Neuronal stem cell (in vitro differentiated cells): Measurements from ENCODE around the gene CFAP97D2.

Source experiments
- DNase-seq: peaks from one replicate; pipeline ENCODE4 v3.0.0-alpha.2; 2013; ENCODE audit warnings: low spot score
- H2AFZ ChIP-seq: one replicate; pipeline ENCODE4 v1.6.1; 2013; ENCODE audit warnings: mild to moderate bottlenecking, low read length, inconsistent platforms
- H2AK5ac ChIP-seq: 2 replicates; pipeline ENCODE4 v1.6.1; 2013; ENCODE audit warnings: low read depth, mild to moderate bottlenecking, inconsistent platforms, low read length, moderate library complexity, mixed read lengths
- H2BK120ac ChIP-seq: 2 replicates; pipeline ENCODE4 v1.6.1; 2013; ENCODE audit warnings: low read depth, mild to moderate bottlenecking, inconsistent platforms, low read length, moderate library complexity, mixed read lengths
- H2BK12ac ChIP-seq: one replicate; pipeline ENCODE4 v1.6.1; 2013; ENCODE audit warnings: low read length, inconsistent platforms
- H2BK15ac ChIP-seq: 2 replicates; pipeline ENCODE4 v1.6.1; 2013; ENCODE audit warnings: mild to moderate bottlenecking, low read length, inconsistent platforms, mixed read lengths
- H2BK5ac ChIP-seq: one replicate; pipeline ENCODE4 v1.6.1; 2013; ENCODE audit warnings: inconsistent platforms, mild to moderate bottlenecking, low read length, moderate library complexity
- H3K14ac ChIP-seq: one replicate; pipeline ENCODE4 v1.6.1; 2013; ENCODE audit warnings: low read length, inconsistent platforms
- H3K18ac ChIP-seq: 2 replicates; pipeline ENCODE4 v1.6.1; 2013; ENCODE audit warnings: low read length, inconsistent platforms
- H3K23ac ChIP-seq: 2 replicates; pipeline ENCODE4 v1.6.1; 2013; ENCODE audit warnings: low read depth, mild to moderate bottlenecking, mixed read lengths, low read length, inconsistent platforms; ENCODE audit not compliant: poor library complexity
- H3K27ac ChIP-seq: replicated peaks from 3 replicates; pipeline ENCODE4 v1.5.1; 2013; ENCODE audit warnings: low read length, inconsistent platforms
- H3K27me3 ChIP-seq, 3 experiments: 2 replicates each; pipeline ENCODE4 v1.6.1; 2013; ENCODE audit warnings: low read length in 3 of 3, mild to moderate bottlenecking in 2 of 3, inconsistent platforms in 1 of 3, low read depth in 1 of 3, mixed read lengths in 1 of 3, moderate library complexity in 1 of 3; ENCODE audit not compliant: control insufficient read depth in 3 of 3, insufficient read depth in 3 of 3
- H3K36me3 ChIP-seq, 2 donors: replicated peaks in 1 of 2; 2 replicates each; pipeline ENCODE4 v1.6.1; 2013; ENCODE audit warnings: low read length in 2 of 2; ENCODE audit not compliant: control insufficient read depth in 2 of 2, insufficient read depth in 2 of 2
- H3K4ac ChIP-seq: 2 replicates; pipeline ENCODE4 v1.6.1; 2013; ENCODE audit warnings: inconsistent platforms, mild to moderate bottlenecking, low read length, moderate library complexity
- H3K4me1 ChIP-seq, 2 donors: 1 replicate in 1 of 2; 2 replicates in 1 of 2; pipeline ENCODE4 v1.6.1; 2013; ENCODE audit warnings: low read length in 2 of 2, low read depth in 1 of 2; ENCODE audit not compliant: control insufficient read depth in 2 of 2, insufficient read depth in 1 of 2
- H3K4me2 ChIP-seq: one replicate; pipeline ENCODE4 v1.6.1; 2013; ENCODE audit warnings: mild to moderate bottlenecking, low read length, inconsistent platforms; ENCODE audit not compliant: insufficient read depth, poor library complexity, severe bottlenecking
- H3K4me3 ChIP-seq, 2 donors: 2 replicates each; pipeline ENCODE4 v1.5.1; 2013; ENCODE audit warnings: low read length in 2 of 2, mild to moderate bottlenecking in 2 of 2, inconsistent platforms in 1 of 2, moderate library complexity in 1 of 2
- H3K79me1 ChIP-seq: one replicate; pipeline ENCODE4 v1.6.1; 2013; ENCODE audit warnings: low read depth, mild to moderate bottlenecking, inconsistent platforms, low read length, moderate library complexity
- H3K9ac ChIP-seq: one replicate; pipeline ENCODE4 v1.6.1; 2013; ENCODE audit warnings: mild to moderate bottlenecking, low read depth, low read length, inconsistent platforms; ENCODE audit not compliant: poor library complexity
- H3K9me3 ChIP-seq, 2 donors: replicated peaks in 1 of 2; 2 replicates each; pipeline versions ENCODE3 to v1.6.1; 2013; ENCODE audit warnings: low read length in 2 of 2, mild to moderate bottlenecking in 2 of 2, inconsistent platforms in 1 of 2, low read depth in 1 of 2, mixed read lengths in 1 of 2, moderate library complexity in 1 of 2; ENCODE audit not compliant: control insufficient read depth in 2 of 2, insufficient read depth in 1 of 2
- H4K8ac ChIP-seq: one replicate; pipeline ENCODE4 v1.6.1; 2013; ENCODE audit warnings: low read depth, mild to moderate bottlenecking, inconsistent platforms, low read length, moderate library complexity
- H4K91ac ChIP-seq: one replicate; pipeline ENCODE4 v1.6.1; 2013; ENCODE audit warnings: low read length, low read depth, mild to moderate bottlenecking, inconsistent platforms; ENCODE audit not compliant: poor library complexity
- WGBS, 2 donors: extraction: QIAGEN DNeasy Blood & Tissue Kit; methylation state at CpG; one replicate each; pipeline ENCODE4 v1.1.7; 2013; ENCODE audit warnings: missing lambda C conversion rate in 2 of 2, mixed read lengths in 1 of 2; ENCODE audit not compliant: insufficient read length in 2 of 2, insufficient replicate concordance in 1 of 2; ENCODE audit errors: extremely low coverage in 2 of 2; 5-methylcytosine and 5-hydroxymethylcytosine counted together

Gene CFAP97D2

DNA sequence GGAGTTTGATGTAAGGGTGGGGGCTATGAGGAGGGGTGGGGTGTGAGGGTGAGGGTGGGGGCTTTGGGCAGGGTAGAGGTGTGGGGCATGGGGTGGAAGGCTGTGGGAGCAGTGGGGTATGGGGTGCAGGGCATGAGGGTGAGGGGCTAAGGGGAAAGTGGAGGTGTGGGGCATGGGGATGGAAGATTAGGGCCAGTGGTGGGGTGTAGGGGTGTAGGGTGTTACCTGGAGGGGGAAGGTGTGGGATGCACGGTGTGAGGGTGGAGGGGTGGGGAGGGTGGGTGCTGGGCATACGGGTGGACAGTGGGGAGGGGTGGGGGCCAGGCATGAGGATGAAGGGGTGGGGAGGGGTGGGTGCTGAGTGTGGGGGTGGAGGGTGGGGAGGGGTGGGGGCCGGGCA, 23.7 kb upstream of the CFAP97D2 start:
- no peak overlapping the region for H4K8ac ChIP-seq
- no peaks in the 10 kb centered on the region for H3K79me1 ChIP-seq
- H3K23ac ChIP-seq = no peak overlapping the region
- no peak overlapping the region for H2BK120ac ChIP-seq
- no peak overlapping the region for H3K14ac ChIP-seq
- H3K27ac ChIP-seq = no peak overlapping the region
- no peak overlapping the region for H3K4me2 ChIP-seq
- H3K18ac ChIP-seq = no peak overlapping the region
- DNase-seq = no peak
- no peak overlapping the region for H4K91ac ChIP-seq
- H2BK12ac ChIP-seq = no peak overlapping the region
- H3K9me3 ChIP-seq = no peaks in the 10 kb centered on the region
- no peaks in the 10 kb centered on the region for H3K36me3 ChIP-seq
- peaks cover 0 to 13% of the 10 kb centered on the region in 2 donors for H3K4me1 ChIP-seq
- no peak overlapping the region for H2BK5ac ChIP-seq
- H2AFZ ChIP-seq = no peak overlapping the region
- no CpG with 5 or more reads among the region's 3 CpGs for WGBS, 2 donors
- no peaks in the 10 kb centered on the region for H3K27me3 ChIP-seq
- no peak overlapping the region for H3K4ac ChIP-seq
- no peak overlapping the region for H3K9ac ChIP-seq
- H3K4me3 ChIP-seq = no peak overlapping the region
- no peak overlapping the region for H2BK15ac ChIP-seq
- H2AK5ac ChIP-seq = no peak overlapping the region

DNA sequence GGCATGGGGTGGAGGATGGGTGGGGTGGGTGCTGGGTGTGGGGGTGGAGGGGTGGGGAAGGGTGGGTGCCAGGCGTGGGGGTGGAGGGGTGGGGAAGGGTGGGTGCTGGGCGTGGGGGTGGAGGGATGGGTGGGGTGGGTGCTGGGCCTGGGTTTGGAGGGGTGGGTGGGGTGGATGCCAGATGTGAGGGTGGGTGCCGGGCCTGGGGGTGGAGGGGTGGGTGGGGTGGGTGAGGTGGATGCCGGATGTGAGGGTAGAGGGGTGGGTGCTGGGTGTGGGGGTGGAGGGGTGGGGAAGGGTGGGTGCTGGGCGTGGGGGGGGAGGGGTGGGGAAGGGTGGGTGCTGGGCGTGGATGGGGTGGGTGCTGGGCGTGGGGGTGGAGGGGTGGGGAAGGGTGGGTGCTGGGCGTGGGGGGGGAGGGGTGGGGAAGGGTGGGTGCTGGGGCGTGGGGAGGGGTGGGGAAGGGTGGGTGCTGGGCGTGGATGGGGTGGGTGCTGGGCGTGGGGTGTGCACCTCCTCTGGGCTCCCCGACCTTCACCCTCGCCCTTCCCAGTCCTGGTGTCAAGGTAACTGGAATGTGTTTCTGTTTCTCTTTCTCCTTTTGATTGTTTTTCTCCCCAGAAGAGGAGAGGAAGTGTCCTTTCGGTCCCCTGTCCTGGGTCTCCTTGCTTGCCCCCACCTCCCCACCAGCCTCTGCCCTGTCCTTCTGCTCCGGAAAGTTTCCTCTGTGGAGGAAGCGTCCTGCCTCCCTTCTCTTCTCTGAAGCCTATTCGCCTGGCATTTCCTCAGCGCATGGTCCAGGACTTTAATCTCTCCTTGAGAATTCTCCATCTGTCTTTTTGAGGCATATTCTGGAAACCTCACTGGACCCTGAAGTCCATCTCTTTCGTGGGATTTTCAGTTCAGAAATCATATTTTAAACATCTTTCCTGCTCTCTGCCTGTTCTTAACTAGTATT, 22.9 kb upstream of the CFAP97D2 start:
- no peak overlapping the region for H2BK120ac ChIP-seq
- no peak overlapping the region for H3K18ac ChIP-seq
- H2AK5ac ChIP-seq = no peak overlapping the region
- H4K91ac ChIP-seq = no peak overlapping the region
- H3K23ac ChIP-seq = no peak overlapping the region
- H3K27me3 ChIP-seq = peaks cover 0 to 2% (median 0%) of the 10 kb centered on the region in 3 experiments
- no peak overlapping the region for H2BK5ac ChIP-seq
- H2BK15ac ChIP-seq = peak overlapping the region; percentile 85
- no peak overlapping the region for H2BK12ac ChIP-seq
- H3K4me3 ChIP-seq = no peak overlapping the region
- H2AFZ ChIP-seq = peak overlapping the region; percentile 49
- H3K4me2 ChIP-seq = no peak overlapping the region
- H3K79me1 ChIP-seq = no peaks in the 10 kb centered on the region
- WGBS, 2 donors = no CpG with 5 or more reads among the region's 19 CpGs
- no peaks in the 10 kb centered on the region for H3K36me3 ChIP-seq
- H3K14ac ChIP-seq = no peak overlapping the region
- H3K9me3 ChIP-seq = no peaks in the 10 kb centered on the region
- H3K4ac ChIP-seq = no peak overlapping the region
- no peak overlapping the region for H4K8ac ChIP-seq
- H3K9ac ChIP-seq = no peak overlapping the region
- H3K27ac ChIP-seq = no peak overlapping the region
- peaks cover 0 to 13% of the 10 kb centered on the region in 2 donors for H3K4me1 ChIP-seq
- no peak for DNase-seq

DNA sequence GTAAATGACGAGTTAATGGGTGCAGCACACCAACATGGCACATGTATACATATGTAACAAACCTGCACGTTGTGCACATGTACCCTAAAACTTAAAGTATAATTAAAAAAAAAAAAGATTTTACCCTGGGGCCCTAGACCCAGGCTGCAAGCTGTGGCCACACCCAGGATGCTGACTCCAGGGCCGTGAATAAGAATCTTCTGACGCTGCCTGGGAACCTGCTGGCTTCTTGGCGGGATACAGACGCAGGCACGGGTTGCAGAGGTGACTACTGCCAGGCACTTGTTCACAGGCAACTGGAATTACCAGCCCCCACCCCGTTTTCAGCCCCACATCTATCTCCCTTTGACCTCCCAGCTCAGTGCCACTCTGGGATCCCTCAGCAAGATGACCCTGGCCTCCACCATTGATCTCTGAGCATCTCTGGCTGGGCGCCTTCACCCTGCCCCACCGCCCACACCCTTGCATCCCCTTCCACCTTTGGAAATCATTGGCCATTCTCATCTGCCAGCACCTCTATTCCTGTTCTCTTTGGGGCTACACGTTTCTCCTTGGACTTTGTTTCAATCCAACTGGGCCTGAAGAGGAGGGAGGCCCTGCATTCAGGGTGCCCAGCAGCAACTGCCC, 21.1 kb upstream of the CFAP97D2 start:
- no CpG with 5 or more reads among the region's 11 CpGs for WGBS, 2 donors
- no peak for DNase-seq
- no peak overlapping the region for H3K18ac ChIP-seq

More for the DNA sequence above, 21.1 kb upstream of the CFAP97D2 start:
- Histone ChIP-seq H4K8ac (no peak overlapping the region), H3K9ac (no peak overlapping the region), H2AK5ac (no peak overlapping the region), H3K27ac (no peak overlapping the region), H2AFZ (no peak overlapping the region), H2BK12ac (no peak overlapping the region), H4K91ac (no peak overlapping the region), H3K36me3 (no peaks in the 10 kb centered on the region), H3K4me1 (peaks cover 0 to 9% of the 10 kb centered on the region in 2 donors), H2BK120ac (no peak overlapping the region), H3K27me3 (peaks cover 0 to 2% (median 0%) of the 10 kb centered on the region in 3 experiments), H3K4ac (no peak overlapping the region), H3K4me2 (no peak overlapping the region), H3K23ac (no peak overlapping the region), H3K14ac (peak overlapping the region; percentile 63), H2BK5ac (no peak overlapping the region), H2BK15ac (no peak overlapping the region), H3K4me3 (no peak overlapping the region), H3K9me3 (peaks cover 0 to 2% of the 10 kb centered on the region in 2 donors), H3K79me1 (no peaks in the 10 kb centered on the region)
